ENCODE measurements around the gene ANGPTL8. TPM values are rescaled to one million over a fixed set of nuclear protein-coding genes. Genes with fewer than 3 reads are reported as not detected.

ANGPTL8 gene
- total RNA-seq, 1 experiment from 2014 or later = not detected

DNA sequence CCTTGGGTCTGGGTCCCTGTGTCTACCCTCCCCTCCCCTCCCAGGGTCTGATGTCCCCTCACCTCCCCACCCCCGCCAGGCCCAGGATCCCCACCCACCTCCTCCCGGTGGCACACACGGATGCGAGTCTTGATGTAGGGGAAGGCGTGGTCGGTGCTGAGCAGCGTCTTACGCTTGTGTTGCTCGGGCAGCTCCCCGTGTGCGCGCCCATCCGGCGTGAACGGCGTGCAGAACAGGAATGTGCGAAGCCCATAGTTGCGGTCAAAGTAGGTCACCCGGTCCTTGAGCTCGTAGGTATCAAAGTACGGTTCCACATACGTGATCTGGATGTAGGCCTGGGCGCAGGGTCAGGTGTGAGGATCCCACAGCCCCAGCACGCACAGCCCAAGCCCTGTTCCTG, 37.6 kb upstream of the ANGPTL8 start:
- DNase-seq (ENCODE audit: low read depth, low spot score) = no peak
- in situ Hi-C loops (cut with HindIII; ENCODE audit: low pct_unique_long_range_greater_than_20kb, low sequenced_read_pairs) = no loop called here

GRCh38 chr19:11202488-11203193, 36.8 kb upstream of the ANGPTL8 start:
- DNase-seq (ENCODE audit: low read depth, low spot score) = no peak
- in situ Hi-C loops (cut with HindIII; ENCODE audit: low pct_unique_long_range_greater_than_20kb, low sequenced_read_pairs) = no loop called here

DNA sequence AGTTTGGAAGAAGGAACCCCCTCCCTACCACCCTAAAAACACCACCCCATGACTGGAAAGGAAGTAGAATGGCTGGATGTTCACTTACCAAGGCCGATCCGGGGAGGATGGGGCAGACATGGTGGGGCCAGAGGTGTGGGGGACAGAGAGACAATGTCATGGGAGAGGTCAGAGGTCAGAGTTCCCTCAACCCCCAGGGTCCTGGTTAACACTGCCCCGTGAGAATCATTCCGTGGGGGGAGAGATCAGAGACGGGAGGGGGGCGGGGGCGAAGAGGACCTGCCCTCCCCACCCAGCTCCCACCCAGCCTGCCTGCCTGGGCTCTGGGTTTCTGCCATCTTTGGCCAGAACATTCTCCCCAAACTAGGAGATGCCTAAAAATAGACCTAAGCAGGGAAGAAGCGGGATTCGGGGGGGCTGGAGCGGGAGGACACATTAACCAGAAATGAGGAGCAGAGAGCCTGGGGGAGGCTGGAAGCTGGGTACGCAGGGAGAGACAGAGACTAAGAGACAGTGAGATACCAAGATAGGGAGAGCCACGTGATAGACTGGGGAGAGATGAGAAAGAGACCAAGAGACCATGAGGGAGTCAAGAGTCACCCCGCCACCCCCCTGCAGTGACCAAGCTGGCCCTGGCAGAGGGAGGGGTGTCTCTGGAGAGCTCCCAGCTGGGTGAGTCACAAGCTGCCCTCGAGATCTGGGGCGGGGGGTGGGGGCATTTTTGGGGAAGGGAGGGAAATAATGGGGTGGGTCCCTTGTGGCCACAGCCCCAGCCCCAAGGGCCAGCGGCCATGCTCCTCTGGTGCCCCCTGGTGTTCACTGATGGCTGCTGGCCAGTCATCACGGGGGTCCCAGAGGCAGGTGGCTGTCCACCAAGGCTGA, 36.0 kb upstream of the ANGPTL8 start:
- peak; percentile 53 for DNase-seq (ENCODE audit: low read depth, low spot score)
- in situ Hi-C loops (cut with HindIII; ENCODE audit: low pct_unique_long_range_greater_than_20kb, low sequenced_read_pairs) = no loop called here

- DNase-seq (ENCODE audit: low read depth, low spot score) = no peak
- in situ Hi-C loops (cut with HindIII; ENCODE audit: low pct_unique_long_range_greater_than_20kb, low sequenced_read_pairs) = no loop called here
Measured at GRCh38 chr19:11204076-11204602, 35.3 kb upstream of the ANGPTL8 start.

GRCh38 chr19:11204943-11205349, 34.5 kb upstream of the ANGPTL8 start:
- no peak for DNase-seq (ENCODE audit: low read depth, low spot score)

DNA sequence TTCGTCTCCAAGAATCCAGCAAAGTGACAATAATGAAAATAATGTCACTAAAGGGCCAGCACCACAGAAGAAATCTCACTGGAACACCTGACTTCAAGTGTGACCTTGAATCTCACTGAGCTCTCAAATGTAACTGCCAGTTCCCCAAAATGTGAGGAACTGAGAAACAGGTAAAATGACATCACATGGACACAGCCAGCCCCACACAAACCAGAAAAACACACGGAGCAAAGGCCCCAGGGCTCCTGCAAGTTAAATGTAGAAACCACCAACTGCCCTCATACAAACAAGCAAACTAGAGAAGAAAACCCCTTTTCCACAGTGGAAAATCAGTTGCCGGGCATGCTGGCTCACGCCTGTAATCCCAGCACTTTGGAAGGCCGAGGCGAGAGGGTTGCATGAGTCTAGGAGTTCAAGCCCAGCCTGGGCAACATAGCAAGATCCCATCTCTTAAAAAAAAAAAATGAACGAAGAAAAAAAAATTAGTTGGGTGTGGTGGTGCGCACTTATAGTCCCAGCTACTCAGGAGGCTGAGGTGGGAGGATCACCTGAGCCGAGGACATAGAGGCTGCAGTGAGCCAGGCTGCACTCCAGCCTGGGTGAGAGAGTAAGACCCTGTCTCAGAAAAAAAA, 33.4 kb upstream of the ANGPTL8 start:
- in situ Hi-C loops (cut with HindIII; ENCODE audit: low pct_unique_long_range_greater_than_20kb, low sequenced_read_pairs) = no loop called here
- no peak for DNase-seq (ENCODE audit: low read depth, low spot score)

More at GRCh38 chr19:11204943-11205349, 34.5 kb upstream of the ANGPTL8 start:
- in situ Hi-C loops (cut with HindIII; ENCODE audit: low pct_unique_long_range_greater_than_20kb, low sequenced_read_pairs) = no loop called here

- DNase-seq (ENCODE audit: low read depth, low spot score) = peak; percentile 18
- in situ Hi-C loops (cut with HindIII; ENCODE audit: low pct_unique_long_range_greater_than_20kb, low sequenced_read_pairs) = no loop called here
Measured at GRCh38 chr19:11208561-11209471, 30.6 kb upstream of the ANGPTL8 start.

DNA sequence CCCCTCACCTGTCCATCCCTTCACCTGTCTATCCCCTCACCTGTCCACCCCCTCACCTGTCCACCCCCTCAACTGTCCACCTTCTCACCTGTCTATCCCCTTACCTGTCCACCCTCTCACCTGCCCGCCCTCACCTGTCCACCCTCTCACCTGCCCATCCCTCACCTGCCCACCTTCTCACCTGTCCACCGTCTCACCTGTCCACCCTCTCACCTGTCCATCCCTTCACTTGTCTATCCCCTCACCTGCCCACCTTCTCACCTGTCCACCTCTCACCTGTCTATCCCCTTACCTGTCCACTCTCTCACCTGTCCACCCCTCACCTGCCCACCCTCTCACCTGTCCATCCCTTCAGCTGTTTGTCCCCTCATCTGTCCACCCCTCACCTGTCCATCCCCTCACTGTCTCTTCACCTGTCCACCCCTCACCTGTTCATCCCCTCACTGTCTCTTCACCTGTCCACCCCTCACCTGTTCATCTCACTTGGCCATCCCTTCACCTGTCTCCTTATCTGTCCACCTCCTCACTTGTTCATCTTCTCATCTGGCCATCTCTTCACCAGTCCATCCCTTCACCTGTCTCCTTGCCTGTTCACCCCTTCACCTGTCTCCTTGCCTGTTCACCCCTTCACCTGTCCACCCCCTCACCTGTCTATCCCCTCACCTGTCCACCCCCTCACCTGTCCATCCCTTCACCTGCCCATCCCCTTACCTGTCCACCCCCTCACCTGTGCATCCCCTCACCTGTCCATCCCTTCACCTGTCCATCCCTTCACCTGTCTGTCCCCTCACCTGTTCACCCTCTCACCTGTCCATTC, 29.4 kb upstream of the ANGPTL8 start:
- DNase-seq (ENCODE audit: low read depth, low spot score) = no peak
- in situ Hi-C loops (cut with HindIII; ENCODE audit: low pct_unique_long_range_greater_than_20kb, low sequenced_read_pairs) = no loop called here

DNA sequence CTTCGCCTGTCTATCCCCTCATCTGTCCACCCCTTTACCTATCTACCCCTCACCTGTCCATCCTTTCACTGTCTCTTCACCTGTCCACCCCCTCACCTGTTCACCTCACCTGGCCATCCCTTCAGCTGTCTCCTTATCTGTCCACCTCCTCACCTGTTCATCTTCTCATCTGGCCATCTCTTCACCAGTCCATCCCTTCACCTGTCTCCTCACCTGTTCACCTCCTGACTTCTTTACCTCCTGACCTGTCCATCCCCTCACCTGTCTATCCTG, 28.8 kb upstream of the ANGPTL8 start:
- DNase-seq (ENCODE audit: low read depth, low spot score) = no peak
- in situ Hi-C loops (cut with HindIII; ENCODE audit: low pct_unique_long_range_greater_than_20kb, low sequenced_read_pairs) = no loop called here

DNA sequence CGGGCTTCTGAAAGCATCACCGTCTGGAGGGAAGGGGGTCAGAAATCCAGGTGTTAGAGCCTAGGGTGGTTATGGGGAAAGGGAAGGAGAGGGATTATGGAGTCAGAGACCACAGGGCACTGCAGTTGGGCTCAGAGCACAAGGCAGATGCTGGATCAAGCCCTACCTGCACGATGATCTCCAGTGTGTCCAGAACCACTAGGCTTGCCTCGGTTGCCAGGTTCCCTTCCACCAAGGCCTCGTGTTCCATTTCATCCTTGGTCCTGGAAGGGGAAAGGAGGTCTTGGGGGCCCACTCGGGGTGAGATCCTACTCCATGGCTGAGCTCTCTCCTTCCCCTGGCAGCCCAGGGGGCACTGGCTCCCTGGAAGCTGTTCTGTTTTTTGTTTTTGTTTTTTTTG, 25.0 kb upstream of the ANGPTL8 start:
- in situ Hi-C loops (cut with HindIII; ENCODE audit: low pct_unique_long_range_greater_than_20kb, low sequenced_read_pairs) = no loop called here

DNA sequence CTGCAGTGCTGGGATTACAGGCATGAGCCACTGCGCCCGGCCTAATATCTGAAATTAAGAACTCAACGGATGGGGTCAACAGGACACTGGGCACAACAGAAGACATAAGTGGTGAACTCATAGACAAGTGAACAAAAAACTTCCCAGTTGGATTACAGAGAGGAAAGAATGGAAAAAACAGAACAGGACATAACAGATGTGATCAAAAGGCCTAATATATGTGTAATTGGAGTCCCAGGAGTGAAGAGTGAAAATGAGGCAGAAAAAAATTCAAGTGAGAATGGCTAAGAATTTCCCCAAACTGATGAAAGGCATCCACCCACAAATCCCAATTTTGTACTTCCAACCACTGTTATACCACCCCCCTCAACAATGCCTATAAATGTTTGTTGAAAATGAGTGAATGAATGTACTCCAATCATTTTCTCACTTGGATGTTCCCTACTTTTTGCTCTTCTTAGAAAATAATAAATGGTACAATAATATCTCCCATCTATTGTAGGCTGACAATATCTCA, 18.3 kb upstream of the ANGPTL8 start:
- no peak for DNase-seq (ENCODE audit: low read depth, low spot score)
- in situ Hi-C loops (cut with HindIII; ENCODE audit: low pct_unique_long_range_greater_than_20kb, low sequenced_read_pairs) = no loop called here

More for the DNA sequence above, 25.0 kb upstream of the ANGPTL8 start:
- DNase-seq (ENCODE audit: low read depth, low spot score) = no peak

DNA sequence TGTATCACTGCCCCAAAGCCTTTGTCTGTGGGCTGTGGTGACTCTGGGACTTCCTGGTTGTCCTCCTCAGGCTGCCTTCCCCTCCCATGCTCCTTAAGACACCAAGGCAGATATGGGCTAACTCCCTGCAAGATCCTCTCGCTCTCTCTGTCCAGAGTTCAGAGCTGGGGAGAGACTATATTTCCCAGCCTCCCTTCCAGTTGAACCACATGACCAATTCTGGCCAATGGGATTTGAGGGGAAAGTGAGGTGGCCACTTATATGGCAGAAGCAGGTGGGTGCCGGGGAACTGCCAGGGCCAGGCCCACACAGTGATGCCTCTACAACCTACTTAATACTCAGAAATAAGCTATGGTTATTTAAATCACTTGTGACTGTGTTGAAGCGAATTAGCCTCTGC, 16.2 kb upstream of the ANGPTL8 start:
- in situ Hi-C loops (cut with HindIII; ENCODE audit: low pct_unique_long_range_greater_than_20kb, low sequenced_read_pairs) = no loop called here
- DNase-seq (ENCODE audit: low read depth, low spot score) = no peak

DNA sequence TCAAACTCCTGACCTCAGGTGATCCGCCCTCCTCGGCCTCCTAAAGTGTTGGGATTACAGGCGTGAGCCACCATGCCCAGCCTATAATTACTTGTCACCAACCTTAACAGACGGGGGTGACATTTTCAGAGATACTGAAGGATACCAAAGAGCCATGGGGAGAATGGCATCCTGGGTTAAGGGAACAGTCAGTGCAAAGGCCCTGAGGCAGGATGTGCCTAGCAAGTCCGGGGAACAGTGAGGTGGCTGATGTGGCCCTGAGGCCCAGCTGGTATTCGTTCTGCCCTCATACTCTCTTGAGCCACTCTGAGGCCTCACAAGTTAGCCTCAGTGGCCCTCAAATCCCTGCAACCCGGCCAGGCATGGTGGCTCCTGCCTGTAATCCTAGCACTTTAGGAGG, 15.0 kb upstream of the ANGPTL8 start:
- no peak for DNase-seq (ENCODE audit: low read depth, low spot score)
- in situ Hi-C loops (cut with HindIII; ENCODE audit: low pct_unique_long_range_greater_than_20kb, low sequenced_read_pairs) = no loop called here

DNA sequence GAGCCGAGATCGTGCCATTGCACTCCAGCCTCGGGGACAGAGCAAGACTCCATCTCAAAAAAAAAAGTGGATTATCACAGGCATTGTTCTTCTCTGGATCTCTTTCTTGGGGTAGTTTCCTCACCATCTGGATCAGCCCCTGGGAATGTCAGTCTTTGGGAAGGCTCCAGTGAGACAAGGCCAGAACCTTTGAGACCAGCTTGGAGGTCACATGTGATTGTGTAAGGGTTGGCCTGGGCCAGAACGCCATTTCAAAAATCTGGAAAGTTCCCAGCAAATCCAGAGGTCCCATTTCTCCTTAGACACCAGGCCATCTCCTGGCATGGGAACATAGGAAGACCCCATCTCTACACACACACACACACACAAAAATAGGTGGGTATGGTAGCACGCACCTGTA, 14.2 kb upstream of the ANGPTL8 start:
- in situ Hi-C loops (cut with HindIII; ENCODE audit: low pct_unique_long_range_greater_than_20kb, low sequenced_read_pairs) = no loop called here
- DNase-seq (ENCODE audit: low read depth, low spot score) = no peak

DNA sequence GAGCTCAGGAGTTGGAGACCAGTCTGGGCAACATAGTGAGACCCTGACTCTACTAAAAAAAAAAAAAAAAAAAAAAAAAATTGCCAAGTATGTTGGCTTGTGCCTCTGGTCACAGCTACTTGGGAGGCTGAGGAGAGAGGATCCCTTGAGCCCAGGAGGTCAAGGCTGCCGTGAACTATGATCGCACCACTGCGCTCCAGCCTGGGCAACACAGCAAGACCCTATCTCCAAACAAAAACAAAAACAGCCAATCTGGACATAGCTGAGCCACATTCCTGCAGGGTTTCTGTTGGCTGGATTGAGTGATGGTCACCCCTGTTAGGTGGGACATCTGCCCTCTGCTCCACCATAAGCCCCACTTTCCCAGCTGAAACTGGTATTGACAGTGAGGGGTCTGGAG, 13.6 kb upstream of the ANGPTL8 start:
- in situ Hi-C loops (cut with HindIII; ENCODE audit: low pct_unique_long_range_greater_than_20kb, low sequenced_read_pairs) = no loop called here
- DNase-seq (ENCODE audit: low read depth, low spot score) = no peak

DNA sequence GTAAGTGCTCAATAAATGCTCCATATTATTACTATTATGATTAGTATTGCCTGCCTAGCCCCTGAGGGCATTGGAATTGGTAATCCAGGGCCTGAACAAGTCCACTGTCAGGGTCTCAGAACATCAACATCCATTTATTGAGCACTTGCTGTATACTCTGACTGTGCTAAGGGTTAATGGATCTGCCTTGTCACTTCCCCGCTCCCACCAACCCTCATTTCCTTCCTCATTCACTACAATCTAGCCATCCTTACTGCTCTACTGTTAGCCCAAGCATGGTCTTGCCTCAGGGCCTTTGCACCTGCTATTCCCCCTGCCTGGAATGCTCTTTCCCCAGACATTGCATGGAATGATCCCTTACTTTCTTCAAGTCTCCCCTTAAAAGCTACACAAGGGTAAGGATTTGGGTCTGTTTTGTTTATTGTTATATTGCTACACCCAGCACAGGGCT, 12.7 kb upstream of the ANGPTL8 start:
- DNase-seq (ENCODE audit: low read depth, low spot score) = no peak
- in situ Hi-C loops (cut with HindIII; ENCODE audit: low pct_unique_long_range_greater_than_20kb, low sequenced_read_pairs) = no loop called here

Data from SK-MEL-5 (cell line).